NCI-H345 (cell line): Measurements from ENCODE around the gene SEMA6A.

ENCODE experiments used
- DNase-seq: peaks from one replicate; lab custom pipeline; 2025; lab: John Stamatoyannopoulos, UW

The SEMA6A gene

DNA sequence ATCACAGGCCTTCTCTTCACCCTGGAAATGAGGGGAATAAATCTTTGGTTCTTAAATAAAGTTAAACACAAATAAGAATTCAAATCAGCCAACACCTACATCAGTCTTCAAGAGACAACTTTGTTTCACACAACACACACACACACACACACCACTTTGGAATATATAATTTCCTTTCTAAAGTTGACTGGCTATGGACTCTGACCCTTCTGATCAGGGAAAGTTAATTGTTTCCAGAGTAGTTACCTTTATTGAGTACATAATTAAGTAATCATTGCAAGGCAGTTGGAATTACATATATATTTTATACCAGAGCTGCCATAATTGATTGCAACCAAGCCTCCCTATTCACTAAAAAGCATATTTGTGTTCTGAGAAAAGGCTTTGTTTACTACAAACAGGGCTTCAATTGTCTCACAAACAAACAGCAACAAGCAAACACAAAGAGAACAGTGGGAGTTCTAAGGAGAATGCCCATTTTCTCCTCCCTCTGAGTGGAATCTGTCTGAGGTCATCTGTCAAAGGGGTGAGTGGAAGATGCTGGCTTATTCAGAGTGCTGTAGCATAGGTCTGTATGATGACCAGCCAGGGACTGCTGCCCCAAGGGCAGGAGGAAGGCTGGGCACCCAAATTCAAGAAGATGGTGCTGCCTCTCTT, 136.6 kb downstream of the SEMA6A start:
- no peak for DNase-seq

DNA sequence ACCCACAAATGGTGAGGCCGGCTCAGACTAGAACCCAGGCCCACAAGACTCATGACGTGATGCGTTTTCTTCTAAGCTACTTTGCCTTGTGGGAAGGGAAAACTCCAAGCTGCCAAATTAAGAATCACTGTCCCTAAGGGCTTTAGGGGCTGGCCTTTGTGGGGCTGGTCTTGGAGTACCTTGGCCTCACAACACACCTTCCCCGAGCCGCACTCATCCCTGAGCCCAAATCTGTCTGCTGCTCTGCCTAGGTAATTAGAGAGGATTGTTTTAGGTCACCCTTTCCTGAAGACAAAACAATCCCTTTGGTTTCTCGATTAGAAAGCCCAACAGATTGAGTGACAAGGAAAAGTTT, 137.3 kb downstream of the SEMA6A start:
- no peak for DNase-seq

DNA sequence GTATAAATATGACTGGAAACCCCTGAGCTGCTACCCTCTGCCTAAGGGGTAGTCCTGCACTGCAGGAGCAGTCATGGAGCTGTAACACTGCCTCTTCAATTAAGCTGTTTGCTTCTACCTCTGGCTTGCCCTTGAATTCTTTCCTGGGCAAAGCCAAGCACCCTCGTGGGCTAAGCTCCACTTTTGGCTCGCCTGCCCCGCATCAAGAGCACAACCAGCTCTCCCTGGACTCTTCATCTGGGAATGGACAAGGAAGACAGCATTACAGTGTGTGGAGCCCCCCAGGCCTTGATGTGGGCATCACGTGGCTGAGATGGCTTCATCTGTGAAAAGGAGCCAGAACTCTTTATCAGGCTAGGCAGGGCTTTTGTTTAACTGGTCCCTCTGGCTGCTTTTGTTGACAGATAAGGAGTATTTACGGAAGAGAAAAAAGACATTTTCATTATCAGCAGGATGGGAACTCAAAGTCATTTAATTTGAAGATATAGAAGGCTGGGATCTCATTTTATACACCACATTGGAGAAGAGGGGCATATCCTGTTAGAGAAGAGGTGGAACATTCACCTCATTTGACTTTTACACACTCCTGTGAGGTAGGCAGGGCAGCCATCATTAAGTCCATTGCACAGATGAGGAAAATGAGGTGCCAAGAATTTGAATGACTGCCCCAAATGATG, 137.8 kb downstream of the SEMA6A start:
- no peak for DNase-seq

DNA sequence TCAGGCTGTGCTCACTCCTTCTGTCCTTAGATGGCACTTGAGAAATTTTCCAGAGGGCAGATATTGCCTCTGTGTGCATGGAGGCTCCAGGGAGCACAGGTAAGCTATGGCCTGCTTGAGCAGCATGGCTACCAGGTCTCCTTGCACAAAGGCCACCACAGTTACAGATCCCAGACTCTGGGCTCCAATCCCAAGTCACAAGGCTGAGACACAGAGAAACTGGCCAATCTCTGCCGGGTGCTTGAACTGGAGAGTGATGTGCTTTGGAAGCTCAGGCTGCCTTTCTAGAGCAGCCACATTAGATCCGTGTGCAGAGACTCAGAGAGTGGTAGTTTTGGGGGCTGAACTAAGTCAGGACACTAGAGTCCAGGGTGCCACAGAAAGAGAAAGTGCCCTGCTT, 145.7 kb downstream of the SEMA6A start:
- DNase-seq = no peak

DNA sequence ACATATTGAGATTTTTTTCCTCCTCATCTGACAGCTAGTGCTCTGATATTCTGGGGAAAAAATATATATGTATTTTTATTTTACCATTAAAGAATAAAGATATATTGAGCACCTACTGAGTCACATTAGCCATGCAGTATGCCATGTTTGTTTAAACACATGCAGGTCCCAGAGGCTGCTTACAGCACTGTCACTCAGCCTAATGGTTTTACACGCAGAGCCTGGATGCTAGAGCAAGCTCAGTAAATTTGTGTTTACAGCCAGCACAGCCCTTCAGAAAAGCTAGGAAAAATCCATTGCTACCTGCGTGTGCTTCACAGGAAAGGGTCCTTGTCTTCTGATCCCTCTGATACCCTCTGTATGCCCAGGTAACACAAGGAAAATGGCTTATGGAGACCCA, 146.2 kb downstream of the SEMA6A start:
- DNase-seq = no peak

DNA sequence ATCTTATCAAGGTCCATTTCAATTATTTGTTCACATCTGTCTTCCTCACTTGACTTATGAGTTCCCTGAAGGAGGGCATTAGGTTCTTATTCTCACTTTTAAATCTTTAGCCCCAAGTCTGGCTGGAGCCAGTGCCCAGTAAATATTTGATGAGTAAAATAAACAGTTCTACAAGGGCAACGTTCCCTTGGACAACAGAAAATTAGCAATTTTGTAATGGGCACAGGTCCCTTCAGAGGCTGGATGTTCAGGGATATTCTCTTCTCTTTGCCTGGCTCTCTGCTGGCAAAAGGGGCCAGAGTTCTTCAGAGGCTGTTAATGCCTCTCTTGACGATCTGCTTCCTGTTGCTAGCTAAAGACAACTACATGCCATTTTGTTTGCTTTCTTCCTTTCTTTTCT, 149.7 kb downstream of the SEMA6A start:
- DNase-seq = no peak

DNA sequence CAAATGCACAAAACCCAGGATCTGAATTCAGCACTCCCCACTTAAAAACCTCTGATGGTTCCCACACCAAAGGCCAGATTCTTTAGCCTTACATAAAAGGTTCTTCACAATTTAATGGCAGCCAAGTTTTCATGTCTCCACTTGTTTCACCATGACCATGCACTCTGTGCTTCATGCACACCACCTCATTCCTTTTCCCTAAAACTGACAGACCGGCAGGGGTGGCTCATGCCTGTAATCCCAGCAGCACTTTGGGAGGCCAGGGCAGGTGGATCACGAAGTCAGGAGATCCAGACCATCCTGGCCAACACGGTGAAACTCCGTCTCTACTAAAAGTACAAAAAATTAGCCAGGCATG, 150.4 kb downstream of the SEMA6A start:
- DNase-seq = no peak

DNA sequence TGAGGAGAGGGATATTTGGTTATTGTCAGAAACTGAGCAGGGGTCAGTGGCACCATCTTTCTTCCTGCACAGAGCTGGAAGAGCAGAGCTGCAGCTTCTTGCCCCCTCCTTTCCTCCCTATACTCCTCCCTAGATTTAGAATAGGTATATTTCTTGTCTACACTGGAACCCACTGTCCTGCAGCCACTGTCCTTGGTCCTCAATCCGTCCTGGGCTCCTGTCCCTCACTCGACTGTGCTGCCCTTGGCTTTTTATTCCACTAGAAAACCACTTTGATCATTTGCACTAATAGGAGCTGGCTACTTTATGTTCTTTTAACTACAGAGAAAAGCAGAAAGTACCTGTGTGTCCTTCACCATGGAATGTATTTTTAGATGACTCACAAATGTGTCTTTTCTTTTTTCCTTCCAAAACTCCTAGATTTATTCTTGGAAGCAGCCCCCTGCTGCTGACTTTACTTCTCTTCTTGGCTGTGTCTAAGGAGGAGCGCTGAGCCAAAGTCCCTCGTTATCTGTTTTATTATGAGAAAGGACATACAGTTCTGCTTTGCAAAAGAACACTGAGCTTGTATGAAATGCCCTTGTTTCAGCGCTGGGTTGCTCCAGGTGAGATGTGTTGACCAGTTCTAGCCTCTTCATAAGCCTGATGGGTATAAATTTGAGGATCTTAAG, 150.9 kb downstream of the SEMA6A start:
- DNase-seq = no peak

DNA sequence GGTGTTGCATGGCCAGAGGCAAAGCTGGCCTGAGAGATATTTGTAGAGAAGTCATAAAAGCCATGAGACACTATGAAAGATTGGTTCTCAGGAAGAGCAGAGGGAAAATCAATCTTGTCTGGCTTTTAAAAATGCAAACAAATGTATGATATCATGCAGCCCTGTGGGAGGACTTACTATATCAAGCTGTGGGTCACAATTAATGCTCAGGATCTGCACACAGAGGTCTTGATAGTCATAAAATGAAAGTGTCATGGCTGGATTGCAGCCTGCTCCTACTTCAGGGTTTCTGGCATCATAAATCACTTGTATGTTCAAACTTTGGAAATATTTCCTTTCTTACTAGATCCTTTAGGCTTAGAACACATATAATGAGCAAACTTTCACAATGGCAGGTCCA, 151.5 kb downstream of the SEMA6A start:
- DNase-seq = no peak

DNA sequence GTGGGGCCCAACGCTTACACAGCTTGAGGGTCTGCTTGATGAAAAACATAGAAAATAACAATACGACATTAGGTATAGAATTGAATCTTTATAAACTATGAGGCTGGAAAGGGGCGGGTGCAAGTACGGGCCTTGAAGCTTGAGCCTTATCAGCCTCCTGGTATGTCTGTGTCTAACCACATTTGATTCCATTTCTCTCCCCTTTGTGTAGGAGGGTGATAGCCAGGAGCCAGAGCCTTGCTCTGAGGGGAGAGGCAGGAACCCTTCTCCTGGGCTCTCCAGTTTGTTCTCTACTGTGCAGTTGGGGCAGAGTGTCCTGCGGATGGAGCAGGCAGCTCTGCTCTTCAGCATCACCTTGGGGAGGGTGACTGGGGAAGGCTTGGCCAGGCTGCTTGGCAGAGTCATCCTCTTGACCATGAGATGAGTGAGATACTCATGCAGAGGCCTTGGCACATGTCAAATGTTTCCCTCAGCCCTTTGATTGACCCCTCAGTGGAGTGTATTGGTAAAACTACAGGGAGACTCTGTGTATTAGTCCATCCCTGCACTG, 153.5 kb downstream of the SEMA6A start:
- DNase-seq = no peak

DNA sequence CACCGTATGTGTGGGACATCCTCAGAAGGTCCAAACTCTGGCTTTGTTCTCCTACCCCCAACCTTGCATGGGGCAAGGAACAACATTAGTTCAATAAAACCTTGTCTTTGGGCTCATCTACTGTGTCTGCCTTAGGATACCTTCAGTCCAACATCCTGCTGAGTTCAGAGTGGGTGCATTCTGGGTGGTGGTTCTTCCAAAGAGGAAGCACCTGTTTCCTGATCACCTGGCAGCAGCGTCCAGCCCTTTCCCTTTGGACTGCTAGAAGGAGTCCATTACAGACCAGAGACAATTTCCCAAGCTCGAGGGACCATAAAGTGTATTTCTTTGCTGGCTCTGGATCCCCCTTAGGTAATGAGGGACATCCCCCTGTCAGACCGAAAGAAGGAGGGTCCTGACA, 154.1 kb downstream of the SEMA6A start:
- DNase-seq = no peak

DNA sequence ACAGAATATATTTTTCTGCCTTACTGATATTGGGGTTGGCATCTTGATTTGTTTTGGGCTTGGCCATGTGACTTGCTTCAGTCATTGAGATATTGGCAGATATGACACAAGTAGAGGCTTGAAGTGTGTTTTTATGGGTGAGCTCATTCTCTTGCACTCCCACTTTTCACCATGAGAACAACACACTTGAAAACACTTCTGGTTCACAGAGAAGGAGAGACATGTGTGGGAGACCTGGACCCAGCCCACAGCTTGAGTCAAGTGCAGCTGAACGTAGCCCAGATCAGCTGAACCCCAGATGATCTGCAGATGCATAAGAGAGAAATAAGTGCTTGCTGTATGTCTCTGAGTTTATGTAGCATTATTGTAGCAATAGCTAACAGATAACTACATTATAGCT, 155.4 kb downstream of the SEMA6A start:
- DNase-seq = no peak

DNA sequence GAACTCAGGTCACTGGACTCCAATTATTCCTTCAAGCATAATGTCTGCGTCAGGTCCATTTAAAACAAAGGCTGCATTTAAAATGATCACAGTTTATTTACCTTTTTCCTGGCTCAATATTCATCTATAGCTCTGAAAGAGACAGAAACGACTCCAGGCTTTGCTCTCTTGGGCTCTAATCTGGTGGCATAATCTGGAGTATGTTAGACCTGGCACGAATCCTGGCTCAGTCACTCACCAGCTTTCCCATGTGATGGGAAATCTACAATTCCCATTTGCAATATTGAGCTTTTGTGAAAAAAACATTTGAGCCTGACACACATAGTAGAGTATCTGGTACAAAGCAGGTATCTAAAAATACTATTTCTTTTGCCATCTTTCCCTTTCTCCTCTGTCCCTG, 155.8 kb downstream of the SEMA6A start:
- no peak for DNase-seq

DNA sequence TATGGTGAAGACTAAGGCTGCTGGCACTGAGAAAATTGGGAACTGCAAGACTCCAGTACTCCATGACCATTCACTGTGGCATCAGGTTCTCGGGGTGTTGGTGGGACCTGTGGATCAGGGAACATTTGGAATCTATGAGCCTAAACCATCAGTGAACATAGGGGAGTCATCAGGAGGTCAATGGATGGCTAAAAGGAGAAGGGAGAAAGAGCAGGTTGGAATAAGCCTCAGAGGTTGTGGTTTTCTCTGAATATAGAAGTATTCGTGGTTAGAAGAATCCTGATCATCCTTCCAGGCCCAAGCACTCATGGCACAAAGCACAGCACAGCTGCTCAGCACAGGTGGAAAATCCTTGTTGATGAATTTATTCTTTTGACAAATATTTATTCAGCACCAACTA, 156.6 kb downstream of the SEMA6A start:
- no peak for DNase-seq

DNA sequence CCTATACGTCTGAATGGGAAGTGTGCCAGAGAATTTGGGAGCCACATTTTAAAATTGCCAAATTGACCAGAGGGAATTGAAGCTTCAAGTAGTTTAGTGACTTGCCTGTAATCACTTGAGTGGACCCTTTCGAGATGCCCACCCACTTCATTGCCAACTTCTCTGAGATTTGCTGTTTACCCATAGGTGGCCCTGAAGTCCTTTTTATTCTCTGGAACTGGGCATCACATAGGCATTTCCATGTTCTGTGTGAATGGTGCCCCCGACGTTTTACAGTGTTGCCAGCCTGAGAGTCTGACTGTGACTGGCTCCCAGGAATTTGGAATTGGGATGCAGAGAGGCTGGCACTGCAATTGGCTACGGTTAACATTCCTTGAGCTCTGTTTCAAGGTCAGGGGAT, 158.6 kb downstream of the SEMA6A start:
- no peak for DNase-seq

DNA sequence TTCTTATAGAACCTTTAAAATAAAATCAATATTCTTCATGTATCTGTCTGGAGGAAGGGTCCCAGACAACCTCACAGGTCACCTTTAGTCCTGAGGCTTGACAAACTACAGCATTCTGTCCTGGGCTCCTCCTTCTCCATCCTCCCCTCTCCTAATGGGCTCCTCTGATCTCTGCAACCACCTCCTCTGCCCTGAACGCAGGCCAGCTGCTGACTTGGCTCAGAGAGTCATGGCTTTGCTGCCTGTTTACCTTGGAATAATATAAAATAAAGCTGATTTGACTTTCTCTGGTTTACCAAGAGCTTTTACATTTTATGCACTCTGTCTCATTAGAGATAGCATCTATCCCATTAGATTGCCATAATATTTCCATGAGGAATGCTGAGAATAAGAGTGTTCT, 159.4 kb downstream of the SEMA6A start:
- no peak for DNase-seq

DNA sequence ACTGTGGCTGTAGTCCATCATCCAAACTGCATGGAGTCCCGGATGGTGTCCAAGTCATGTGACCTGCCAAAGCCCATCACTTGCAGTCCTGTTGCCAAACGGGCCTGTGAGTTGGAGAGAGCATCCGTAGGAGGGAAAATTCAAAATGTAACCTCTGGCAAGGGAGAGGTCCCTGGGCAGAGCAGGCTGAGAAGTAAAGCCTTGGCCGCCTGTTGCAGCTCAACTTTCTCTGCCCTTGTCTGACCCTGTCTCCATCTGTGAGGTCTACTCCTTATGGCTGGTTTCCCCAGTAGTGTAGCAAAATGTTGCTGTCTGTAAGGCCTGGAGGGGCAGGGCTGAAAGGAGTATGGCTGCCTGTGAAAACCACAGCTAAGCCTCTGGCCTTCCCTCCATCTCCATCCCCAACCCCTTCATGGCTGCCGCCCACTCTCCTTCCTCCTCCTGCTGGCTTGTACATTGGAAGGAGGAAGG, 163.5 kb downstream of the SEMA6A start:
- DNase-seq = no peak

DNA sequence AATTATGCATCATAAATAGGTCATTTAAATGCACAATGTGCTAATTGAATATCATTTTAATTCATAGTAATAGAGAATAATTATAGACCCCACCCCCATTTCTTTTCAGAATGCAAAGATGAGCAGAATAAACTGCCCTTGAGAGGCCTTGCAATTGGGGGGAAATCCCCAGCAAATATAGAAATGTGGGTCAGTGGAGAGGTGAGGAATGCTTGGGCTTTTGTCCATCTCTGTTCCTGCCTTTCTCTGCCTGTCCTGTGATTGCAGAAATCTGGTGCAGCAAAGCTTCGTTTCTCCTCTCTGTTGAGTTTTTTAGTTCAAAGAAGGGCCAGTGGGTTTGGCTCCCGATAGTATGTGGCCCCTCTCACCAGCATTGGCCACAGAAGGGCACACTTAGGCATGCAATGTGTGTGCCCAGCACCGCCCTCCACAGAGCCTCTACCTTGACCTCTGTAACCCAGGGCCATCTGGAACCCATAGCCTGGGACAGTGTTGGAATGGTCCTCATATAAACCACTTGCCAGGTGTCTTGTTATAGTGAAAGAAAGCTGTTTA, 164.2 kb downstream of the SEMA6A start:
- DNase-seq = no peak

DNA sequence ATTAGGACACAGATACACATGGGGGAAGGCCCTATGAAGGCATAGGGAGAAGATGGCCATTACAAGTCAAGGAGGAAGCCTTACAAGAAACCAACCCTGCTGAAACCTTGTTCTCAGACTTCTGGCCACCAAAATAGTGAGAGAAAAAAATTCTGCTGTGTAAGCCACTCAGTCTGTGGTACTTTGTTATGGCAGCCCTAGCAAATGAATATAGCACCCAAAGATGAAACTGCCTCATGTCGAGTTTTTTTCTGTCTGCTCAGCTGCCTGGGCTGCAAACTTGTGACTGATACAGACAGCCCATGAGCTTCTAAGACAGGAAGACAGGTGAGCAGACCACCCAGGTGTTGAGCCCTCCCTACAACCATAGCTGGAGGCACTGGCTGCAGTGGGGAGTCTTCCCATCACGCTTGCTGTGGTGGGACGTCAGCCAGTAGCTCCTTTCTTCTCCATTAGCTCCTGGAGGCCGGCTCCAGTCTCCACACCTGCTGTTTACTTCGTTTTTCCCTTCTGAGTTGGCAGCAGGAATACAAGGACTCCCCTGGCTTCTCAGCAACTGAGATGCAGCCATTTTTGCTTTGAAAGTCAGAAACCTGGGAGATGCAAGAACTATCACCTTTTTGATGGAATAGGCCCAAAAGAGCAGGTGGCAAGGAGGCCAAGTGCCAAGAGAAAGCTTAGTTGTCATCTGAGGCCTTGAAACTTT, 164.9 kb downstream of the SEMA6A start:
- no peak for DNase-seq

DNA sequence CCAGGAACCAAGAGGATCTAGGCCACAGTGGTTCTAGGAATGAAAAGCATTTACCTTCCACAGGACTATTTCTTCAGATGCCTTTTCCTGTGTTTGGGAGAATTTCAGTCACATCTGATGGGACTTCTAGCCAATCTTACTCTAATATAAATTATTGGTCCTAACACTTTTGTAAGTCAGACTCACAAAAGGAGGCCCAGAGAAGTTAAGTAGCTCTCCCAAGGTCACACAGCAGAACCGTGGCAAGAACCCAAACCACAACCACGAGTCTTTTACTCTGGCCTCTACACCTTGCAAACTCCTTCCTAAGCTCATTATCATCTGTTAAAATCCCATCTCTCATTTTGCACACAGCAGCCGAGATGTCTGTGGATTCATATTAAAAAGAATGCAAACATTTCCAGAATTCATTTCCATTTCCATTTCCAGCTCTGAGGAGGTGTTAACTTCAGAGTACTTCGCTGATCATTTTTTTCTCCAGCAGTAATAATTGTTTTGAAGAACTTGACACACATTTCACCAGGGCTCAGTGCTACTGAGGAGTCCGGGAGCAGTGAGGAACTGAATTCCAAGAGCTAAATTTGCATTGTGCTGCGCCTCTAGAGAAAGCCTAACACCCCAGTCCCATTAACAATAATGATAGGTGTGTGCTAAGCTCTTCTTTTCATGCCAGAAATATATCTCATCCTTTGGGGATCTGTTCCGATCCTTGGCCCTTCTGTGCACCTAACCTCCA, 168.1 kb downstream of the SEMA6A start:
- no peak for DNase-seq

DNA sequence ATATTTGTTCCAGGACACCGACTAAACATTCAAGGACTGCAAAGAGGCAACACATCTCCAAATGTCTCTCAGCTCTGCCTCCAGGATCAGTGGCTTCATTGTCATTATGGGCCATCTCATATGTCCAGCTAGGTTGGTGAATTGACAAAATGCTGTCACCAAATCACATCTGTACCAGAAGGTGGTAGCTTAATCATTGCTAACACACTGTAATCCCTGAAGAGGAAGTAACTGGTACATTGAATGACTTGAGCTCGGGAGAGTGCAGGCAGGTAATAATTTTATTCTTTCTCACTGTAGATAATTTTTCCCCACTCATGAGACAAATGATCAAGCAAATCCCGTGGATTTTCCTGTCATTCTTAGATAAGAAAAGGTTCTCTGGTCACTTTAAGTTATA, 169.8 kb downstream of the SEMA6A start:
- no peak for DNase-seq

DNA sequence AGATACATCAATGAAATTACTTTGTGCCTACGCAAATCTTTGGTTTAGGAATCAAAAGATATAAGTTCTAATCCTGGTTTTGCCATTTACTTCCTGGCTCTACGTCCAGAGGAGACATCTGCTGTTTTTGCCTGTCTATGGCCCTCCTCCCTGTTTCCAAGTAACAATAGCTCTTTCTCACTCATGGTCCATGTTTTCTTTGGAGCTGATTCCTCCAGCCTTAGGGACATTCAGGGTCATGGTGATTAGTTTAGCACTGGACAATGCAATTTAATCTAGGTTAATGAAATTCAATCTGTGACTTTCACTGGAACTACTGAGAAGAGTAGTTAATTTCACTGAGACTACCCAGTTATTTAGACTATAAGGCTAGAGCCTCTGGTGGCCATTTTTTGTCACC, 170.6 kb downstream of the SEMA6A start:
- DNase-seq = no peak
